Keratinocyte (primary cell): ENCODE measurements around the gene MACROH2A2. TPM values are rescaled to one million over a fixed set of nuclear protein-coding genes. Genes with fewer than 3 reads are reported as not detected.

Experiments used
- DNase-seq: peaks from one replicate; pipeline ENCODE4 v3.0.0-alpha.2; 2011; ENCODE audit warnings: low read depth, missing footprints, low spot score
- FAIRE-seq: peaks from 2 replicates; lab custom pipeline; 2011; peaks lifted over from hg19 to GRCh38; lab: Jason Lieb, UNC
- H2AFZ ChIP-seq: 2 replicates; pipeline ENCODE4 v1.6.0; 2012; ENCODE audit warnings: low read length, control low read depth, inconsistent platforms; ENCODE audit not compliant: control insufficient read depth
- H3K27ac ChIP-seq: 2 replicates; pipeline ENCODE4 v1.5.1; 2011; ENCODE audit warnings: low read length; ENCODE audit not compliant: control insufficient read depth, insufficient read depth
- H3K27me3 ChIP-seq: 3 replicates; pipeline ENCODE4 v1.6.0; 2011; ENCODE audit warnings: low read length; ENCODE audit not compliant: control insufficient read depth, insufficient read depth; ENCODE audit errors: extremely low read depth
- H3K36me3 ChIP-seq, 2 experiments: 2 replicates in 1 of 2; 3 replicates in 1 of 2; pipeline ENCODE4 v1.5.1; 2011; ENCODE audit warnings: low read length in 2 of 2, mild to moderate bottlenecking in 1 of 2; ENCODE audit not compliant: control insufficient read depth in 2 of 2, insufficient read depth in 2 of 2; ENCODE audit errors: extremely low read depth in 1 of 2
- H3K4me1 ChIP-seq: 3 replicates; pipeline ENCODE4 v1.5.1; 2011; ENCODE audit warnings: low read length; ENCODE audit not compliant: control insufficient read depth, insufficient read depth; ENCODE audit errors: extremely low read depth
- H3K4me2 ChIP-seq: 3 replicates; pipeline ENCODE4 v1.6.0; 2011; ENCODE audit warnings: low read depth, low read length; ENCODE audit not compliant: control insufficient read depth, insufficient read depth; ENCODE audit errors: extremely low read depth
- H3K4me3 ChIP-seq, 3 experiments: fragments of 200-600 bp in 1 of 3; sonication (generic) in 1 of 3; 2 replicates in 2 of 3; 3 replicates in 1 of 3; pipeline ENCODE4 v1.5.1; 2011 to 2016; ENCODE audit warnings: low read length in 3 of 3, mild to moderate bottlenecking in 3 of 3, control low read depth in 2 of 3, inconsistent platforms in 1 of 3, low read depth in 1 of 3, mixed read lengths in 1 of 3, mixed run types in 1 of 3, moderate library complexity in 1 of 3; ENCODE audit not compliant: control insufficient read depth in 2 of 3, insufficient read depth in 2 of 3; ENCODE audit errors: extremely low read depth in 1 of 3
- H3K79me2 ChIP-seq: 2 replicates; pipeline ENCODE4 v1.6.0; 2012; ENCODE audit warnings: low read length; ENCODE audit not compliant: control insufficient read depth, insufficient read depth
- H3K9ac ChIP-seq: 3 replicates; pipeline ENCODE4 v1.6.0; 2011; ENCODE audit warnings: low read length; ENCODE audit not compliant: control insufficient read depth, insufficient read depth; ENCODE audit errors: extremely low read depth
- H3K9me1 ChIP-seq: 3 replicates; pipeline ENCODE4 v1.6.0; 2011; ENCODE audit warnings: low read length; ENCODE audit not compliant: control insufficient read depth, insufficient read depth; ENCODE audit errors: extremely low read depth
- H3K9me3 ChIP-seq: 2 replicates; pipeline ENCODE4 v1.5.1; 2012; ENCODE audit warnings: low read depth, low read length; ENCODE audit not compliant: control insufficient read depth
- H4K20me1 ChIP-seq: 3 replicates; pipeline ENCODE4 v1.6.0; 2011; ENCODE audit warnings: low read length; ENCODE audit not compliant: control insufficient read depth, insufficient read depth; ENCODE audit errors: extremely low read depth
- EZH2 ChIP-seq: IDR thresholded peaks from one replicate; pipeline ENCODE4 v1.6.1; 2012; ENCODE audit warnings: inconsistent platforms, mild to moderate bottlenecking, low read length, moderate library complexity
- dilution Hi-C: fragments of 300-500 bp; cut with MboI; formaldehyde crosslinking; loops from one replicate; pipeline ENCODE4 v1.7.0; 2020; ENCODE audit warnings: low sequenced_read_pairs; ENCODE audit not compliant: extremely low pct_ligation_motif_present
- polyA plus RNA-seq, 5 experiments: library from polyadenylated mRNA; depleted of rRNA in 3 of 5; stranded (reverse) in 3 of 5; stranded (forward) in 1 of 5; unstranded in 1 of 5; fragments of >200 nt; gene quantifications; 1 replicate in 1 of 5; 2 replicates in 3 of 5; 3 replicates in 1 of 5; pipeline versions ENCODE4 v1.2.1 to v1.2.3, GENCODE V29; 2011 to 2012; ENCODE audit warnings: missing spikeins in 2 of 5, low read depth in 1 of 5, low replicate concordance in 1 of 5
- TF ChIP-seq, protein P1 (sequence below), 3 experiments: IDR thresholded peaks in 1 of 3; conservative IDR thresholded peaks in 1 of 3; optimal IDR thresholded peaks in 1 of 3; 2 replicates in 2 of 3; 3 replicates in 1 of 3; pipeline versions ENCODE3 to v1.5.1; 2011; ENCODE audit warnings: low read length in 3 of 3, mild to moderate bottlenecking in 3 of 3, moderate library complexity in 2 of 3, control low read depth in 1 of 3, inconsistent platforms in 1 of 3; ENCODE audit not compliant: insufficient read depth in 2 of 3; ENCODE audit errors: extremely low read depth in 1 of 3

The MACROH2A2 gene
- polyA plus RNA-seq, 1 donor (not counting 4 experiments of a cell fraction or from before 2014, with no cell fraction given) = 11.6 TPM

GRCh38 chr10:70135684-70136083, 83.0 kb downstream of the MACROH2A2 start:
- Histone ChIP-seq H3K4me3 (no peak overlapping the region), H3K27ac (no peak overlapping the region), H4K20me1 (no peaks in the 10 kb centered on the region), H3K4me1 (peaks cover 37% of the 10 kb centered on the region), H3K27me3 (no peaks in the 10 kb centered on the region), H3K9ac (no peak overlapping the region), H3K4me2 (no peak overlapping the region), H3K9me1 (no peaks in the 10 kb centered on the region), H3K9me3 (no peaks in the 10 kb centered on the region), H2AFZ (no peak overlapping the region), H3K36me3 (no peaks in the 10 kb centered on the region), H3K79me2 (no peaks in the 10 kb centered on the region)
- dilution Hi-C loops = no loop called here
- DNase-seq (no peak), FAIRE-seq (no peak)
- TF ChIP-seq EZH2 = no peak
- TF ChIP-seq, protein P1, sequence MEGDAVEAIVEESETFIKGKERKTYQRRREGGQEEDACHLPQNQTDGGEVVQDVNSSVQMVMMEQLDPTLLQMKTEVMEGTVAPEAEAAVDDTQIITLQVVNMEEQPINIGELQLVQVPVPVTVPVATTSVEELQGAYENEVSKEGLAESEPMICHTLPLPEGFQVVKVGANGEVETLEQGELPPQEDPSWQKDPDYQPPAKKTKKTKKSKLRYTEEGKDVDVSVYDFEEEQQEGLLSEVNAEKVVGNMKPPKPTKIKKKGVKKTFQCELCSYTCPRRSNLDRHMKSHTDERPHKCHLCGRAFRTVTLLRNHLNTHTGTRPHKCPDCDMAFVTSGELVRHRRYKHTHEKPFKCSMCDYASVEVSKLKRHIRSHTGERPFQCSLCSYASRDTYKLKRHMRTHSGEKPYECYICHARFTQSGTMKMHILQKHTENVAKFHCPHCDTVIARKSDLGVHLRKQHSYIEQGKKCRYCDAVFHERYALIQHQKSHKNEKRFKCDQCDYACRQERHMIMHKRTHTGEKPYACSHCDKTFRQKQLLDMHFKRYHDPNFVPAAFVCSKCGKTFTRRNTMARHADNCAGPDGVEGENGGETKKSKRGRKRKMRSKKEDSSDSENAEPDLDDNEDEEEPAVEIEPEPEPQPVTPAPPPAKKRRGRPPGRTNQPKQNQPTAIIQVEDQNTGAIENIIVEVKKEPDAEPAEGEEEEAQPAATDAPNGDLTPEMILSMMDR (optimal IDR thresholded peaks at IDR 0.05 in 1 of 3, IDR thresholded peaks at IDR 0.05 in 1 of 3, conservative IDR thresholded peaks at IDR 0.05 in 1 of 3; ENCODE audit: extremely low read depth in 1 of 3, insufficient read depth in 2 of 3, low read length in 3 of 3) = no peak

GRCh38 chr10:70137135-70137534, 84.5 kb downstream of the MACROH2A2 start:
- peaks cover 31% of the 10 kb centered on the region for H3K4me1 ChIP-seq
- no peaks in the 10 kb centered on the region for H4K20me1 ChIP-seq
- H3K4me2 ChIP-seq = no peak overlapping the region
- FAIRE-seq (no peak), DNase-seq (no peak)
- H3K27ac ChIP-seq = no peak overlapping the region
- H3K79me2 ChIP-seq = no peaks in the 10 kb centered on the region
- H3K4me3 ChIP-seq = no peak overlapping the region
- H2AFZ ChIP-seq = no peak overlapping the region
- dilution Hi-C loops = no loop called here
- H3K9ac ChIP-seq = no peak overlapping the region
- H3K9me3 ChIP-seq = no peaks in the 10 kb centered on the region
- TF ChIP-seq, protein P1 (optimal IDR thresholded peaks at IDR 0.05 in 1 of 3, IDR thresholded peaks at IDR 0.05 in 1 of 3, conservative IDR thresholded peaks at IDR 0.05 in 1 of 3; ENCODE audit: extremely low read depth in 1 of 3, insufficient read depth in 2 of 3, low read length in 3 of 3) = no peak
- TF ChIP-seq EZH2 = no peak
- peaks cover 0 to 2% of the 10 kb centered on the region in 2 experiments for H3K36me3 ChIP-seq
- H3K9me1 ChIP-seq = no peaks in the 10 kb centered on the region
- no peaks in the 10 kb centered on the region for H3K27me3 ChIP-seq
